GM08714 (cell line): ENCODE measurements around the gene SESN1.

Source experiments
- H3K4me3 ChIP-seq: fragments of 200-500 bp; sonication (Bioruptor generic); 2 replicates; pipeline ENCODE4 v1.5.1; 2014; ENCODE audit warnings: mild to moderate bottlenecking, low read length, inconsistent platforms
- ZNF274 ChIP-seq: IDR thresholded peaks from 2 replicates; pipeline ENCODE4 v1.6.1; 2012; ENCODE audit warnings: mild to moderate bottlenecking, low read depth, low read length

The SESN1 gene

GRCh38 chr6:109059153-109059552 is 35.5 kb downstream of the SESN1 start:
- TF ChIP-seq ZNF274: no peak
- H3K4me3 ChIP-seq: no peak overlapping the region

- no peak for TF ChIP-seq ZNF274
- H3K4me3 ChIP-seq: no peak overlapping the region
These were observed 36.0 kb downstream of the SESN1 start for GRCh38 chr6:109058620-109059019.

- no peak overlapping the region for H3K4me3 ChIP-seq
- no peak for TF ChIP-seq ZNF274
These were observed 38.0 kb downstream of the SESN1 start for GRCh38 chr6:109056661-109057060.

- no peak overlapping the region for H3K4me3 ChIP-seq
- no peak for TF ChIP-seq ZNF274
These were observed 38.8 kb downstream of the SESN1 start for GRCh38 chr6:109055771-109056235.

GRCh38 chr6:109053336-109053735 is 41.3 kb downstream of the SESN1 start:
- no peak overlapping the region for H3K4me3 ChIP-seq
- TF ChIP-seq ZNF274: no peak

GRCh38 chr6:109052852-109053251 is 41.8 kb downstream of the SESN1 start:
- no peak for TF ChIP-seq ZNF274
- H3K4me3 ChIP-seq: no peak overlapping the region

GRCh38 chr6:109052018-109052651 is 42.5 kb downstream of the SESN1 start:
- no peak overlapping the region for H3K4me3 ChIP-seq
- TF ChIP-seq ZNF274: no peak

GRCh38 chr6:109051301-109052017 is 43.2 kb downstream of the SESN1 start:
- no peak for TF ChIP-seq ZNF274
- H3K4me3 ChIP-seq: no peak overlapping the region

- no peak overlapping the region for H3K4me3 ChIP-seq
- no peak for TF ChIP-seq ZNF274
These were observed 44.1 kb downstream of the SESN1 start for GRCh38 chr6:109050447-109051102.

GRCh38 chr6:109050012-109050411 is 44.6 kb downstream of the SESN1 start:
- H3K4me3 ChIP-seq: no peak overlapping the region
- no peak for TF ChIP-seq ZNF274

GRCh38 chr6:109048670-109049415 is 45.8 kb downstream of the SESN1 start:
- no peak for TF ChIP-seq ZNF274
- H3K4me3 ChIP-seq: no peak overlapping the region

GRCh38 chr6:109048176-109048575 is 46.5 kb downstream of the SESN1 start:
- no peak overlapping the region for H3K4me3 ChIP-seq
- no peak for TF ChIP-seq ZNF274

GRCh38 chr6:109045493-109045892 is 49.2 kb downstream of the SESN1 start:
- no peak for TF ChIP-seq ZNF274
- no peak overlapping the region for H3K4me3 ChIP-seq

- no peak for TF ChIP-seq ZNF274
- H3K4me3 ChIP-seq: no peak overlapping the region
These were observed 54.9 kb downstream of the SESN1 start for GRCh38 chr6:109039795-109040194.
